ENCODE data around the gene PTPRF.

PTPRF gene

DNA sequence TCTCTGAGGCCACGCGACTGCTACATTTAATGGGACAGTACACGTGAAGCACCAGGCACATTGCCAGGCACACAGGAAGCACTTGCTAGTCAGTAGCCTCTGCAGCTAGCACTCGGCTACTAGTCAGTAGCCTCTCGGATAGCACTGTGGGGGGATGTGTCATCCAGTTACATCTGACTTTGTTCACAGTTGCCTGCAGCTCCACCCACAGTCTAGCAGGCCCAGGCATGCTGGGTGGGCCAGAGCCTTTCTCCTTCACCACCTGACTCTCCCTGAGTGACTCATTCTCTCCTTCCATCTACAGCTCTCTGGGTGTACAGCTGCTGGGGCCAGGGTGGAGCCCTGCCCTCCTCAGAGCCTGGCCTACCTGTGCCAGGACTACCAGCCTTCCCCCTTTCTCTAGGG, 51.5 kb downstream of the PTPRF start:
- DNase-seq (ENCODE audit: low spot score) = peak; percentile 96

DNA sequence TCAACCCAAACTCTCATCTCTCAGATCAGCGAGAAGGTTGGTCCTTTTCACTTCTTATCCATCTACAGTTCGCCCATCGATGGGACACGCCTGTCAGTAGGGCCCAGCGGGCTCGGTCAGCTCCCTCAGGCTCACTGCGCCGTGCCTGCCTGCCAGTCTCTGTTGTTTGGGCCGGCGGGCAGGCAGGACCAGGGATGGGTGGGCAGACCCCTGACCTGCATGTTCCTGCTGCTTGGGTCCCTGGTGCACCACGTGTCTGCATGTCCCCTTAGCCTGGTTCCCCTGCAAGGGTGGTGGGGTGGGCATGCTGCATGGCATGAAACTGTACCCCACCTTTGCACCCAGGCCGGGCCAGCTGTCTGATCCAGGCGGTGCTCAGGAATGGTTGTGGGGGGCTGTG, 52.4 kb downstream of the PTPRF start:
- no peak for DNase-seq (ENCODE audit: low spot score)

DNA sequence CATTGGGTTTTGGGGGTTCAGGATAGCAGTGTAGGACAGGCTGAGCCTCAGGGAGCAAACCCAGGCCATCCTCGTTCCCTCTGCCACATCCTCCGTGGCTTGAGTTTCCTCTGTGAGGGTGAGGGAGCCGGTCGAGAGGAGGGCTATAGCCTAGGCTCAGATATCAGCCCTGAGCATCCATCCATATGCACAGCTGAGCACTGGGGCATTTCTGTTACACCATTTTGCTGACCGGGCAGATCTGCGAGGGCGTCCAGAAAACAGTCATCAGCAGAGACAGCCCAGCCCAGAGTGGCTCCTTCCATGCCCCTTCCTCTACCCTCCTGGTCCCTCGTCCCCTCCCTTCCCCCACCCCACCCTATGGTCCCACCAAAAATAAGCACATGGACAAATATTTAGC, 53.5 kb downstream of the PTPRF start:
- DNase-seq (ENCODE audit: low spot score) = no peak

DNA sequence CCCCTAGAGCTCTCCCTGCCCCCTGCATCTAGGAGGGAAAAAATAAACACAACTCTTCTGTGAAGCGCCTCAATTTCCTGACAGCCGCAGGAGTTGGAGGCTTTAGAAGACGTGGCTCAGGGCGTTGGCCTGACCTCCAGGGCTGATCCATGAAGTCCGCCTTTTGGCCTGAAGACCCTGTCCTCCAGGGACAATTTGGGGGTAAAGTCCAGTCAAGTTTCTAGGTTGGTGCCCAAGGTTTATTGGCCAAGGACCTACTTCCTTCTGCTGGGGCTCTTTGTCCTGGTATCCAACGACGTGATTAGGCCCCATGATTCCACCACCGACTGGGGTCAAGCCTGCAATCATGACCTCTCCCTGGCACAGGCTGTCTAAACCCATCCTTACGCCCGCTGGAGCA, 54.9 kb downstream of the PTPRF start:
- no peak for DNase-seq (ENCODE audit: low spot score)

DNA sequence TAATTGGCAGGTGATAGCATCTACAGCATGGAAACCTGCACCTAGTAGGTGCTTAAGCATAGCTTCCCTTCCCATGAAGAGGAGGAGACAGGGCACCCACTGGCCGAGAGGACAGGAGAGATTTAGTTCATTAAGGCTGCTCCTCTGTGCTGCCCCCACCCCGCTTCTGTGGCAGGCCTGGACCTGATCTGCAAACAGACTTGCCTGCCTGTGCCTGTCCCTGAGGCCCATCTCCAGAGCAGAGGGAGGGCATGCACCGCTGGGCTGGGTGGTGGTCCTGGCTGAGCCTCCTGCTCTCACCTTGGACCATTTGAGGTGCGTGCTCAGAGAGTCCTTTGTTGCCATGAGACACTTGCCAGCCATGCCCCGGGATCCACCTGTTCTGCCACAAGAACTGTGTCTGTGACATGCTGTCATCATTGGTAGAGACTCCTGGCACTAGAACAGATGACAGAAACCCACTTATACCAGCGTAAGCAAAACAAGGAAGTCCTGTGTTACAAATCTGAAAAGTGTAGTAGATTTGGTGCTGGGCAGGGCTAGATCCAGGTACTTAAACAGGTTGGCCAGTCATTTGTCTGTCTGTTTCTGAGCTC, 55.6 kb downstream of the PTPRF start:
- no peak for DNase-seq (ENCODE audit: low spot score)

DNA sequence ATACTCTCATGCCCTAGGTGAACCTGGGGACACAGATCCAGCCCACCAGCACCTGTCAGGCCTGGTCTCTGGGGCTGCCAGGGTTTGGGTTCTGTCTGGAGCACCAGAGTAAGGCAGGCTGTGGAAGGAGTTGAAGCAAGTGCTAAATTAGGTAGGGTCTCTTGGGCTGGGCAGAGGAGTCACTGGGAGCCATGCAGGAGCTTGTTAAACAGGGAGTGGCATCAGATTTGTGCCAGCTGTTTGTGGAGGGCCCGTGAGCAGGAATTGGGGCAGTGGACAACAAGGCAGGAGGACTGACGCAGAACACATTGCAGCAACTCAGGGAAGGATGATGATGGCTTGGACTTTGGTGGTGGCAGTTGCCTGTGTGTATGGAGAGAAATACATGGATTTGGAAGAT, 56.3 kb downstream of the PTPRF start:
- no peak for DNase-seq (ENCODE audit: low spot score)

DNA sequence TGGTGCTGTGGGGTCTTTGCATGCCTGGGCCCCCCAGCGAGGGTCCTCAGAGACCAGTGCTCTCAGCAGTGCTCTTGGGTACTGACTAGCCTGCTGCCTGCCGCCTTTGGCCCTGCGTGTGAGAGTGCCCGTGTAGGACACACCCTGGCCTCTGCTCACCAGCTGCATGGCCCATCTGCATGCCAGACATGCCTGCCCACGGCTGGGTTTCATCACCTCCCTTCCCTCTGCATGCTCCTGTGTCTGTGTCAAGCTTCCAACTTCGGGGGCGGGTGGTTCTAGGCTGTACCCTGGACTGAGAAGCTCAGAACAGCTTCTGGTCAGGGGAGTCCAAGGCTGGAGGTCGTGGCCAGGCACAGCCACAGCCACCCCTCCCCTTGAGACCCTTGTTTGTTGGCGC, 56.9 kb downstream of the PTPRF start:
- peak; percentile 44 for DNase-seq (ENCODE audit: low spot score)

DNA sequence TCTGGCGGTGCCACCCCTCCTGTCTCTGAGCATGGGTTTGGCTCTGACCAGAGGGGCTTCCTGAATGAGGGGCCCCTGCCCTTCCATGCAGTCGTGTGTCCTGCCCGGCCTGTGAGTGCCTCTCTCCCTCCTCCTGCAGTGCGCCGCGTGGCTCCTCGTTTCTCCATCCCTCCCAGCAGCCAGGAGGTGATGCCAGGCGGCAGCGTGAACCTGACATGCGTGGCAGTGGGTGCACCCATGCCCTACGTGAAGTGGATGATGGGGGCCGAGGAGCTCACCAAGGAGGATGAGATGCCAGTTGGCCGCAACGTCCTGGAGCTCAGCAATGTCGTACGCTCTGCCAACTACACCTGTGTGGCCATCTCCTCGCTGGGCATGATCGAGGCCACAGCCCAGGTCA, 57.9 kb downstream of the PTPRF start:
- no peak for DNase-seq (ENCODE audit: low spot score)

DNA sequence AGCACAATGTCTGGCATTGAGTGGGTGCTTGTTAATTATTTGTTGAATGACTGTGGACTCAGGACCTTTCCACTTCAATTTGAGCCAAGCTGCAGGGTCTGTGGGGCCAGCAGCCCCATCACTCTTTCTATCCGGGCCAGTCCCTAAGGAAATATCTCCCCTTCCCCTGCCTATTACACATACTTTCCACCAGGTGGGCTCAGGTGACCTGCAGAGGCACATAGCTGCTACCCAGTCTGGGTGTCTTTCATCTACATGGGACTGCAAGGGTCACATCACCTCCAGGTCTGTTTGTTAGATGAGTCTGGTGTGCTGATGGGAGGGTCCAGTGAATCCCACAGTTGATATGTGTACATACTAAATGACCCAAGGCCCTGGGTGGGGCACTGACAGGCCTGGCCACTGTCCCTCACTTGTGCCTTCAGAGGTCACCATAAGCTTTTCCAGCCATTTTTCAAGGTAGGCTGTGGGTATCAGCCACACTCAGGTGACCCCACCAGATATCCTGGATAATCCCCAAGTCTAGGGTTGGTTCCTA, 59.8 kb downstream of the PTPRF start:
- DNase-seq (ENCODE audit: low spot score) = no peak

DNA sequence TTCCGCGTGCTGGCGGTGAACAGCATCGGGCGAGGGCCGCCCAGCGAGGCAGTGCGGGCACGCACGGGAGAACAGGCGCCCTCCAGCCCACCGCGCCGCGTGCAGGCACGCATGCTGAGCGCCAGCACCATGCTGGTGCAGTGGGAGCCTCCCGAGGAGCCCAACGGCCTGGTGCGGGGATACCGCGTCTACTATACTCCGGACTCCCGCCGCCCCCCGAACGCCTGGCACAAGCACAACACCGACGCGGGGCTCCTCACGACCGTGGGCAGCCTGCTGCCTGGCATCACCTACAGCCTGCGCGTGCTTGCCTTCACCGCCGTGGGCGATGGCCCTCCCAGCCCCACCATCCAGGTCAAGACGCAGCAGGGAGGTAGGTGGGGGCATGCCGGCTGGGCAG, 60.5 kb downstream of the PTPRF start:
- DNase-seq (ENCODE audit: low spot score) = no peak

DNA sequence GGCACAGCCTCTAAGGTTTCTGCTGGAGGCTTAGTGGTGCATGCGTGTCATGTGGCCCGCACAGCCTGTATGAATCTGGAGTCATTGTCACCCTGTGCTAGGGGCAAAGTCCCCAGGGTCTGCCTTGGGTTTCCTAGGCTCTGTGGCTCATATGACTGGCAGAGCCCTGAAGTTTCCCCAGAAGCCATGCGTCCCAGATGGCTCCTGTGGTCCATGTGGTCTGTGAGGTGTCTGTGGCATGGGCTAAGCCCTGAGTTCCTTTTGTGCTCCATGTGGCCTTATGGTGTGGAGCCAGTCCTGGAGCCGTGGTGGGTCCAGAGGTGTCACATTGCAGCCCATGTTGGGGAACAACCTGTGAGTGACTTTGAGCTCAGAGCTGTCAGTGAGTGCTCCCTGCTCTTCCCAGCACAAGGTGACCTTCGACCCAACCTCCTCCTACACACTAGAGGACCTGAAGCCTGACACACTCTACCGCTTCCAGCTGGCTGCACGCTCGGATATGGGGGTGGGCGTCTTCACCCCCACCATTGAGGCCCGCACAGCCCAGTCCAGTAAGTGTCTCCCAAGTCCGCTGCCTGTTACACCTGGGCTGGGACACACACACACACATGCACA, 61.5 kb downstream of the PTPRF start:
- DNase-seq (ENCODE audit: low spot score) = no peak

DNA sequence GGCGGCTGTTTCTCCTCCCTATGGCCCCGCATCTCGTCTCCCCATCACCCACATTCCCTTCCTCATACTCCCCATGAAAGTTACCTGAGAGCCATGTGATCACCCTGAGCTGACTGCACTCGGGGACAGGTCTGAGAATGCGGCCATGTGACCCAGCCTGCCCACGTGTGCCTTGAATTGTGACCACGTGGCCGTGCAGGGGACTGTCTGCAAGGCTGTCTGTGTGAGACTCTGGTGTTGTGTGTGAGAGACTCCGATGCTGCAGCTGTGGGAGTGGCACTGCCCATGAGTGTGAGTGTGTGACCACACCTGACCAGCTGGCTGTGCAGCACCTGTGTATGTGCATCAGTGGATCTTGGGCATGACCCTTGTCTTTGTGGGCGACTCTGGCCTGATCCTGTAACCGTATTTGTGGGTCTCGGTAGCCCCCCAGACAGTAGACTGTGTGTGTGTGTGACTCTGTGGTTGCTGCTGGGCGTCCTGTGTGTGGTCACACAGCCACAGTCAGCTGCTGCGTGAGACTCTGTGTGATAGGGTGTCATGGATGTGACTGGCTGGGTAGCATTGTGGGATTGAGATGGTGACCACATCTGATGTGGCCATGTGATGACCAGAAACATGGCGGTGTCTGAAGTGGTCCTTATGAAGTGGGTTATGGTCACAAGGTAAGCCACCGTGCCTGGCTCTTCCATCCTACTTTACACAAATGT, 62.4 kb downstream of the PTPRF start:
- DNase-seq (ENCODE audit: low spot score) = no peak

DNA sequence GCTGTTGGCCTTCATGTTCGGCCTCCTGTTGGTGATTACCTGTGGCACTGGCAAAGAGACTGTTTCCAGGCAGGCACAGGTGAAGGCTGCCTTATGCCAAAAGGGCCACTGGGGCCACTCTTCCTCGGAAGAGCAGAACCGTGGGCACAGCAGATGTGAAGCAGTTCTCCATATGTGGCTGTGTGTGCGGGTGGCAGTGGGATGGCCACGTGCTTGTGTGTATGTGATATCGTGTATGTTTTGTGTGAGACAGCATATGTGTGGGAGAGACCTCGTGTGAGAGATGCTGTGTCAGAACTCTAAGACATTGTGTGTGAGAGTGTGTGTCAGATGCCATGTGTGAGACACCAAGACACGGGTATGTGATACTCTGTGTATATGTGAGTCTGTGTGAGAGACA, 65.9 kb downstream of the PTPRF start:
- DNase-seq (ENCODE audit: low spot score) = no peak

DNA sequence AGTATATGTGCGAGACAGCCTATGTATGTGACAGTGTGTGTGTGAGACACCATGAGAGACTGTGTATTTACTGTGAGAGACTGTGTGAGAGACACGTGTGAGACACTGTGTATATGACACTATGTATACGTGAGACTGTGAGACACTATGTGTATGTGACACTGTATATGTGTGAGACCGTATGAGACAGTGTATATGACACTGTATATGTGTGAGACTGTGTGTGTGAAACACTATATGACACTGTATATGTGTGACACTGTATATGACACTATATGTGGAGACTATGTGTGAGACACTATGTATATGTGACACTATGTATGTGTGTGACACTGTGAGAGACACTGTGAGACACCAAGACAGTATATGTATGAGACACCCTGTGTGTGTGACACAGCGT, 66.3 kb downstream of the PTPRF start:
- no peak for DNase-seq (ENCODE audit: low spot score)

DNA sequence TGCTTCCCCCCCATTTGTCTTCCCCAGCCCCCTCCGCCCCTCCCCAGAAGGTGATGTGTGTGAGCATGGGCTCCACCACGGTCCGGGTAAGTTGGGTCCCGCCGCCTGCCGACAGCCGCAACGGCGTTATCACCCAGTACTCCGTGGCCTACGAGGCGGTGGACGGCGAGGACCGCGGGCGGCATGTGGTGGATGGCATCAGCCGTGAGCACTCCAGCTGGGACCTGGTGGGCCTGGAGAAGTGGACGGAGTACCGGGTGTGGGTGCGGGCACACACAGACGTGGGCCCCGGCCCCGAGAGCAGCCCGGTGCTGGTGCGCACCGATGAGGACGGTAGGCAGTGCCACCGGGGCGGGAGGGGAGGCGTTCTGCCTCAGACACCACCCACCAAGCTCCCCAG, 67.0 kb downstream of the PTPRF start:
- no peak for DNase-seq (ENCODE audit: low spot score)

DNA sequence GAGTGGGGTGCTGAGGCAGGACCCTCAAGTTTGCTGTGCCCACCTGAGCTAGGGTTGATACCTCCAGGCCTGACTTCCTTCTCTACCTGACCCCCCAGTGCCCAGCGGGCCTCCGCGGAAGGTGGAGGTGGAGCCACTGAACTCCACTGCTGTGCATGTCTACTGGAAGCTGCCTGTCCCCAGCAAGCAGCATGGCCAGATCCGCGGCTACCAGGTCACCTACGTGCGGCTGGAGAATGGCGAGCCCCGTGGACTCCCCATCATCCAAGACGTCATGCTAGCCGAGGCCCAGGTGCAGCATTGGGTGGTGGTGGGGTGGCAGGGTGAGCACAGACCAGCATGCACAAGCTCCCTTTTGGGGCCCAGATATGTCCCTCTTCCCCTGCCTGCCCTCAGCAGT, 67.9 kb downstream of the PTPRF start:
- DNase-seq (ENCODE audit: low spot score) = no peak

DNA sequence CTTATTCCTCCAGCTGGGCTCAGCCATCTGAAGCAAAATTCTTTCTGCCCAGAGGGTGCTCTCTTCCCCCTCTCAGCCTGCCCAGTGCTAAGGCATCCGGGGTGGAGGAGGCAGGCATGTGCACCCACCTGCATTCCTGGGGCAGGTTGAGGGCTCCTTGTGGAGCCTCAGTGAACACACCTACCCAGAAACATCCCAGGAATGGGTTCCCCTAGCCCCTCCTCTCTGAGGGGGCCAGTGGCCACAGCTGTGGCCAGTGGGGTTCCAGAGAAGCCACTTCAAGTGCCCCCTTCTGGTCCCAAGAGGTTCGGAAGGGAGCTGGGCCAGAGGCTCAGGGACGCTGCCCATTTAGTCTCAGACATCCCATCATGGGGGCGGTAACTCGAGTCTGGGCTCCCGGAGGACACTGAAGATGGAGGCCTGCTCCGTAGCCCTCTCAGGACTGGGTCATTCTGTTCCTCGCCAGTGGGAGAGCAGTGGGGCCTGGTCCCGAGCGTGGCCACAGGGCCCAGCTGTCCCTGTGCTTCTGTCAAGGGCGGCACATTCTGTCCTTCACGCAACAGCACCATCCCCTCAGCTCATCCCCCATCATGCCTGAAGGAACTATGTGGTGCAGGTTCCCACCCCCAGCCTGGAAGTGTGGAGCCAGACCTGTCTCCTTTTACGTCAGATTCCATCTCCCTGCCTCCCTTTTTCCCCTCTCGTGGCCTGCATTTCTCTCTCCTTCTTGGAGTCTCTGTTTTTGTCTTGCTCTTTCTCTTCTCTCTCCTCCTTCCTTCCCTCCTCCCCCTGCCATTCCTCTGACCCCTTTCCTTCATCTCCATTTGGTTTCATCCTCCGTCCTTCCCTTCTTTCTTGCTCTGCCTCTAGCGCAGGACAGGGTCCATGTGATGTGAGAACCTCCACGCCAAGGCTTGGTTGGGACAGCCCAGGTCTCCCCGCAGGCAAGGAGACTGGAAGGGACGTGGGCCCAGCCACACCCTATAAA, 69.6 kb downstream of the PTPRF start:
- DNase-seq (ENCODE audit: low spot score) = no peak

DNA sequence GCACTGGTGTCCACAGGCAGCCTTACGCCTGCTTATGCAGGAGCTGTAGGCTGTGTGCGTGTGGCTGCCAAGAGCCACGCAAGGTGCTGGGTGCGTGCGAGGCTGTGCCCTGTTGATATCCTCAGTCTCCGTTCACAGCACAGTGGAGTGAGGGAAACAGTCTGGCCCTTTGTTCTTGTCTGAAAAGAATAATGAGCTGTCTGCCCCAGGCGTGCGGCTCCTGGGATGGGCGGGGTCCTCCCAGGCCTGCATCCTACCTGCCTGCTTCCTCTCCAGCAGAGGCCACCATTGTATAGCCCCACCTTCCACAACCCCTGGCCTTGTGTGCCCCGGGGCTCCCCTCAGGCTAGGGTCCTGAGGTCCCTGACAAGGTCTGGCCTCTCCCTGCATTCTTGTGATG, 72.3 kb downstream of the PTPRF start:
- no peak for DNase-seq (ENCODE audit: low spot score)

DNA sequence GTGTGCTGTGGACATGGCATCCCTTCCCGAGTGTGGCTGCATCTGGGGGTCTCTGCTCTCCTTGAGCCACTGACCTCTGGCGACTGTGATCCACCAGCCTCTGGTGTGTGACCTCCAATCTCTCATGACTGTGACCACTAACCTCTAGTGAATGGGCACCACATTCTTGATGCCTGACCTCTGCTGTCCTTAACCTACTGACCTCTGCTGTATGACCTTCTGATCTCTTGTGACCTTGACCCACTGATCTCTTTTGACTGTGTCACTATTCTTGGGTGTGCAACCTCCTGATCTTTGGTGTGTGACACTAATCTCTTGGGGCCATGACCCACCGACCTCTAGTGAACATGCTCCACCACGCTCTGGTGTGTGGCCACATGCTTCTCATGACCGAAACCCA, 73.5 kb downstream of the PTPRF start:
- DNase-seq (ENCODE audit: low spot score) = no peak

DNA sequence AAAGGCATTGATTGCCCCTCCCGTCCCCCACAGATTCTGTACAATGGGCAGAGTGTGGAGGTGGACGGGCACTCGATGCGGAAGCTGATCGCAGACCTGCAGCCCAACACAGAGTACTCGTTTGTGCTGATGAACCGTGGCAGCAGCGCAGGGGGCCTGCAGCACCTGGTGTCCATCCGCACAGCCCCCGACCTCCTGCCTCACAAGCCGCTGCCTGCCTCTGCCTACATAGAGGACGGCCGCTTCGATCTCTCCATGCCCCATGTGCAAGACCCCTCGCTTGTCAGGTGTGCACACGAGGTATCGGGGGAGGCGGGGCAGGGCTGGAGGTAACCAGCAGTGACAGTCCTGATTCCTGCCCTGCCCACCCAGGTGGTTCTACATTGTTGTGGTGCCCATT, 74.5 kb downstream of the PTPRF start:
- no peak for DNase-seq (ENCODE audit: low spot score)

DNA sequence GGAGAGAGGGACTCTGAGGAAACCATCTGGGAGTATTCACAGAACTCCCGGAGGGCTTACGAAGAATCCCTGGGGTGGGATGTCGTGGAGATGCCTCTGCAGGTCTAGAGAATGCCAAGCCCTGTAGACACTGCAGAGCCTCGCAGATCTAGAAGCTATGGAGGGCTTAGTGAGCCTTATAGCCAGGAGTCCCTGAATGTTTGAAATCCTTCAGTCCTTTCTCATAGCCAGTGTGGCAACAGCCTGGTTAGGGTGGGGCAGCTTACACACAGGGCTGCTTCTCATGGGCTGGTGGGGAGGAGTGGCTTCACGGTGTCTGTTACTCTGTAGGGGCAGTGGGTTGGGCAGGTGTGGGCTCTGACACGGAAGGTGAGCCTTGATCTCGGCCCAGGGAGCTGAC, 75.1 kb downstream of the PTPRF start:
- peak; percentile 16 for DNase-seq (ENCODE audit: low spot score)

DNA sequence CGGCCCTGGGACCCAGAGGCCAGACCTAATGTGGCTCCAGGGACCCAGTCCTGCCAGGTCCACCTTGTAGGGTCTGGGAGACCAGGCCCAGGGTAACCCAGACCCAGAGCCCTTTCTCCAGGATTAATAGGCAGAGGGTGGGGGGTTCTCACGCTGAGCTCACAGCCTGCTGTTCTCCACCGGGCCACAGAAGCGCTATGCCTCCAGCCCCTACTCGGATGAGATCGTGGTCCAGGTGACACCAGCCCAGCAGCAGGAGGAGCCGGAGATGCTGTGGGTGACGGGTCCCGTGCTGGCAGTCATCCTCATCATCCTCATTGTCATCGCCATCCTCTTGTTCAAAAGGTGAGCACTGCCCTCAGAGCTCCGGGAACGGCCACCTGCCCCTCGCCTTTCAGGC, 75.9 kb downstream of the PTPRF start:
- DNase-seq (ENCODE audit: low spot score) = no peak

Data from SW480 (cell line).